Esophagus squamous epithelium (tissue), 4 donors: ENCODE results near the gene PILRA.

Experiments used
- CTCF ChIP-seq, 6 experiments: fragments of 450-650 bp in 4 of 6; fragments of 200-600 bp in 2 of 6; sonication (generic) in 2 of 6; IDR thresholded peaks; one replicate each; pipeline ENCODE4 v1.5.1; 2016 to 2019; ENCODE audit warnings: antibody characterized with exemption in 6 of 6, mild to moderate bottlenecking in 4 of 6, moderate library complexity in 4 of 6
- POLR2A ChIP-seq, 4 donors: fragments of 450-650 bp; IDR thresholded peaks; one replicate each; pipeline ENCODE4 v1.6.1; 2017; ENCODE audit warnings: antibody characterized with exemption in 4 of 4, mild to moderate bottlenecking in 4 of 4, moderate library complexity in 3 of 4

DNA sequence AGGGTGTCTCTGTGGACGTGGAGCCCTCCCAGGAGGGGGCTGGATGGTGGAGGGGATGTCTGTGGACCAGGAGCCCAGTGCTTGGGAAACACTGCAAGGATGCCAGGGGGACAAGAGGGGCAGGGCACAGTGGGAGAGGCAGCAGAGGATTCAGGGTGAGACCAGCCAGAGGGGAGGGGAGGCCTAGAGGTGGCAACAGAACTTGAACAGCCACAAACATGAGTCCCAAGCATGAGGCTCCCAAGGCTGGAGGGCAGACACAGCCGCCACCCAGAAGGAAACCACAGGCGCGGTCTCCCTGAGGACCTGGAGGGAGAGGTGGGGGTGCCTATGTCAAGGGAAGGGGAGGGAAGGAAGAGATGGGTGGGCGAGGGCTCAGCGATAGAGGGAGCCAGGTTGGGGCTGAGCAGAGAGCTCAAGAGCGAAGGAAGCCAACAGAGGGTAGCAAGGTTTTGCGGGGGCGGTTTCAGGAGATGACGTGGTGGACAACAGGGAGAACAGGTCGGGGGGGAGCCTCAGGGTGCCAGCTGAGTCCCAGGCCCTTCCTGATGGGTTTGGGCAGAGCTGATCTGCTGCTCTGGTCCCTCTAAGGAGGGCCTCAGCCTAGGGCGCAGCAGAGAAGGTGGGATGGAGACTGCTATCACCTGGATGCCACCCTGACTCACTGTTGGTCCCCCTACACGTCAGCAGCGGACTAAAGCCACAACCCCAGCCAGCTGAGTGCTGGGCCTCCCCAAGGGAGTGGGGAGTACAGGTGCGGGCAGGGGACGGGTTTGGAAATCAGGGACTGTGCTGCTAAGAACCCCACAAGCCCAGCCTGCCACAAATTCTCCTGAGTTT is 6.7 kb upstream of the PILRA start:
- TF ChIP-seq CTCF (IDR thresholded peaks at IDR 0.05), result no peak
- TF ChIP-seq POLR2A (IDR thresholded peaks at IDR 0.05), result no peak
